Dermis microvascular lymphatic vessel endothelial cell (primary cell): ENCODE results near the gene MGME1. TPM values are rescaled to one million over a fixed set of nuclear protein-coding genes. Genes with fewer than 3 reads are reported as not detected.
"Not testable (repeated sequence)": the region's sequence is repeated elsewhere in the genome, so short reads cannot be mapped to it uniquely, and the experiment has no call there.

ENCODE experiments used
- DNase-seq, 2 donors: peaks; one replicate each; pipeline versions ENCODE4 v3.0.0 to v3.0.0-alpha.2; 2010; ENCODE audit warnings: low read depth in 2 of 2
- total RNA-seq: library from RNA; depleted of rRNA; stranded (reverse); fragments of >200 nt; gene quantifications from 2 replicates; pipeline ENCODE4 v1.2.1, GENCODE V29; 2014

MGME1 gene
- total RNA-seq, 1 donor from 2014 or later = 12.5 TPM

DNA sequence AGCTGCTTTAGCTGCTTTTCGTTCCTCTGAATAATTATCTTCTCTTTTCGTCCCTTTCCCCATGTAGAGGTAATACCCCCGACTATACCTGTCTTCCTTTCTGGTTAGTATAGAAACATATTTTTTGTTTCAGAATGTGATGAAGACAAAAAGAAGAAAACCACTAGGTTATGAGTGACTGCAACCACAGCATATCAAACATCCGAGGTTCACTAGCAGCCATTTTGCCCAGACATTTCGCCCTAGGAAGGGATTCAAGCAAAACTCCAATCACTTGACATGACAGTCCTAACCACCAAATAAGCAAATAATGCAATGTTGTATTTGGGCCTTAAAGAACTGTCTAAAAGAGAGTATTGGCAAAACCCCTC lies 9.6 kb upstream of the MGME1 start:
- DNase-seq = no peak

DNA sequence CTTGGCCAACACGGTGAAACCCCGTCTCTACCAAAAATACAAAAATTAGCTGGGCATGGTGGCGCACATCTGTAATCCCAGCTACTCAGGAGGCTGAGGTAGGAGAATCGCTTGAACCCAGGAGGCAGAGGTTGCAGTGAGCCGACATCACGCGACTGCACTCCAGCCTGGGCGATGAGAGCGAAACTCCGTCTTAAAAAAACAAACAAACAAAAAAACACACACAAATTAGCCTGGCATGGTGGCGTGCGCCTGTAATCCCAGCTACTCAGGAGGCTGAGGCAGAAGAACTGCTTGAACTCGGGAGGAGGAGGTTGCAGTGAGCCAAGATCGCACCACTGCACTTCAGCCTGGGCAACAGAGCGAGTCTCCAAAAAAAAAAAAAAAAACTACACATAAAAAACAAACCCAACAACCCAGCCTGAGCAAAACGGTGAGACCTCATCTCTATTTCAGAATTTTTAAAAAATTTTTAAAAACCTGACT lies 8.4 kb upstream of the MGME1 start:
- DNase-seq = not testable (repeated sequence)

- no peak for DNase-seq
Observed at GRCh38 chr20:17960927-17961586, 7.8 kb upstream of the MGME1 start.

GRCh38 chr20:17961587-17961940 lies 7.3 kb upstream of the MGME1 start:
- DNase-seq = no peak

- DNase-seq = no peak
Observed at GRCh38 chr20:17963114-17963897, 5.5 kb upstream of the MGME1 start.

- no peak for DNase-seq
Observed at GRCh38 chr20:17964073-17964472, 4.7 kb upstream of the MGME1 start.

DNA sequence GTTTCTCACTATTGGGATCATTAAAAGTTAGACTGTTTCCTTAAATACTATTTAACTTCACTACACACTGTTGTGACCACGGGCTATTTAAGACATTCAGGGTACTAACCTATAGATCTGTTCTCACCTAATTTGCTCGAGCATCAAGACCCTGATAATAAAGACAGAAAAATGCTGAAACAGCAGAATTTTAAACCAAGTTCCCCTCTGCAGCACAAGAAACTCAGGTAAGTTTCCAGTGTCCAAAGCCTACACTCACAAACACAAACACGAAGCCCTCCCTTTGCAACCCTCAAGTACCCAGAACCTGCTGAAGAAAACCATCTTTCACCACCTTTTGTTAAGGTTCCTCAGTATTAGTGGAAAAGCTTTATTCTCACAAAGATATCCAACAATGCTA lies 4.2 kb upstream of the MGME1 start:
- no peak for DNase-seq

GRCh38 chr20:17965042-17965697 lies 3.6 kb upstream of the MGME1 start:
- no peak for DNase-seq

- DNase-seq = peak in 1 of 2 donors; percentile 48
Observed at GRCh38 chr20:17966432-17967310, 2.1 kb upstream of the MGME1 start.

GRCh38 chr20:17967521-17968365 lies 1.1 kb upstream of the MGME1 start:
- DNase-seq = peak in 1 of 2 donors; percentile 45

DNA sequence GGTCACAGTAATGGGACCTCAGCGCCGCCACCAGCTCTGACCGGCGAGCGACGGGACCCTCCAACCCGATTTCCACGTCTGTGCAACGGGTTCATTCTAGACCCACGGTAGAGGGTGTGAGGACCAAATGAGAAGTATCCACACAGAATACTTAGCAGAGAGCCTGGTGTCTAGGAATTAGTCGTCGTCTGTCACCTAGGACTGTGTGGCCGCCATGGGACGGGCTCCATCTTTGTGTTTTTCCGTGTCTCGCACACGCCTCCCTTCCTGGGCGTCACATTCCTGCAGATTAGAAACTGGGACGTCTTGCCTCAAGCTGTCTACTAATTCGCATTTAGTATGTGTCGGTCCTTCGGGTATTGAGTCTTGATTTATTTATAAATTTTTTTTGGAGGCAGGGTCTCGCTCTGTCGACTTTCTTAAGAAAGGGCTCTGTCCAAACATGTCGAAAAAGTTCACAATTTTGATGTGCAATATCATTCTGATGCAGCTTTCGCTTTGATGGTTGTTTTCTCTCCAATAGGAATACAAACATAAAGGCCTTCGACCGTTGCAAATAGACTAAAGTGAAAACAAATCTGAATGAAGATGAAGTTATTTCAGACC lies 563 bp downstream of the MGME1 start:
- peak in 1 of 2 donors; percentile 45 for DNase-seq

- DNase-seq = peak in 1 of 2 donors; percentile 75
Observed at GRCh38 chr20:17969884-17970409, 1.1 kb downstream of the MGME1 start.

- DNase-seq = peak; percentile 57 to 86
Observed at GRCh38 chr20:17971300-17972013, 2.6 kb downstream of the MGME1 start.

DNA sequence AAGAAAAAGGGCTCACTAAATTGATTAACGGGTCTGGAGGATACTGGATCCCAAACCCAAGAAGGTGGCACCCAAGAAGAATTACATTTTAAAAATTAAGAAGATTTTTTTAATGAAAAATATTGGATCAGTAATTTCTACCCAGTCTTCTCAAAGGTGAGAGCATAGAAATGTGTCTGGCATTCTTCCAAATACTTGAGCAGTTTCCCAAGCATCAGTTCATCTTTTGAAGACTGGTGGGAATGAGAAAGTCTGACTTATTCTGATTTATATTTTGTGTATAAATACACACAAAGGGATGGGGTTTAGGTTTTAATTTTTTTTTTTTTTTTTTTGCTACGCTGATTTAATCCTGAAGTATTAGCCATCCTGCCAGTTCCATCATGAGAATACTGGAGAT lies 3.3 kb downstream of the MGME1 start:
- peak in 1 of 2 donors; percentile 30 for DNase-seq

- no peak for DNase-seq
Observed at GRCh38 chr20:17976305-17976704, 7.5 kb downstream of the MGME1 start.

GRCh38 chr20:17985388-17986018 lies 16.7 kb downstream of the MGME1 start:
- DNase-seq = no peak

- no peak for DNase-seq
Observed at GRCh38 chr20:17987988-17988387, 19.2 kb downstream of the MGME1 start.

GRCh38 chr20:17990278-17990972 lies 21.6 kb downstream of the MGME1 start:
- DNase-seq = no peak
